PFSK-1 (cell line): ENCODE data around the gene CERS6.

Experiments used
- POLR2AphosphoS5 ChIP-seq: IDR thresholded peaks from 2 replicates; pipeline ENCODE4 v1.6.1; 2012; ENCODE audit warnings: low read depth, mild to moderate bottlenecking, control low read depth, low read length, moderate library complexity
- REST ChIP-seq, 2 experiments: IDR thresholded peaks; 2 replicates each; pipeline versions ENCODE4 v1.6.1 to v1.8.0; 2011 to 2012; ENCODE audit warnings: low read depth in 2 of 2, low read length in 2 of 2, control low read depth in 1 of 2, inconsistent platforms in 1 of 2, mild to moderate bottlenecking in 1 of 2, moderate library complexity in 1 of 2; ENCODE audit not compliant: insufficient read depth in 1 of 2
- TAF1 ChIP-seq: IDR thresholded peaks from 2 replicates; pipeline ENCODE4 v1.6.1; 2012; ENCODE audit warnings: low read length, control low read depth, borderline replicate concordance; ENCODE audit not compliant: insufficient read depth

- TF ChIP-seq POLR2AphosphoS5 (no peak), TAF1 (no peak), REST (IDR thresholded peaks at IDR 0.05; ENCODE audit: insufficient read depth in 1 of 2, low read depth in 2 of 2, low read length in 2 of 2) (no peak)
Measured at GRCh38 chr2:168649562-168649961, 193.5 kb downstream of the CERS6 start.
